ENCODE data around the gene FAM240A. TPM values are rescaled to one million over a fixed set of nuclear protein-coding genes. Genes with fewer than 3 reads are reported as not detected.

Gene FAM240A
- total and polyA plus RNA-seq, 2 donors (not counting 1 experiment from before 2014, with no cell fraction given) = not detected

GRCh38 chr3:46660543-46661523 is 48.5 kb downstream of the FAM240A start:
- no peaks in the 10 kb centered on the region for H3K79me2 ChIP-seq (ENCODE audit: control insufficient read depth, insufficient read depth, low read length)
- no peak overlapping the region for H3K9ac ChIP-seq (ENCODE audit: insufficient read depth, low read length)
- no peak overlapping the region for H2AFZ ChIP-seq (ENCODE audit: low read length)
- no peaks in the 10 kb centered on the region for H4K20me1 ChIP-seq (ENCODE audit: control insufficient read depth, extremely low read depth, insufficient read depth, low read length)
- H3K4me2 ChIP-seq (ENCODE audit: extremely low read depth, insufficient read depth, low read length) = no peak overlapping the region
- H3K27me3 ChIP-seq (ENCODE audit: control insufficient read depth, insufficient read depth, low read length) = no peaks in the 10 kb centered on the region
- H3K36me3 ChIP-seq (ENCODE audit: control insufficient read depth, insufficient read depth, low read length) = no peaks in the 10 kb centered on the region
- H3K4me3 ChIP-seq (replicated peaks in 1 of 4; ENCODE audit: control extremely low read depth in 1 of 4, insufficient read depth in 1 of 4, low read depth in 3 of 4, low read length in 4 of 4) = no peak overlapping the region
- no peak for DNase-seq (ENCODE audit: low read depth in 2 of 2)
- H3K9me3 ChIP-seq (ENCODE audit: control insufficient read depth, insufficient read depth, low read depth, low read length) = no peaks in the 10 kb centered on the region
- TF ChIP-seq CTCF (conservative IDR thresholded peaks at IDR 0.05 in 1 of 2, IDR thresholded peaks at IDR 0.05 in 1 of 2; ENCODE audit: low read depth in 1 of 2, low read length in 2 of 2) = no peak
- TF ChIP-seq EZH2 (IDR thresholded peaks at IDR 0.05; ENCODE audit: low read length, missing control alignments) = no peak
- H3K4me1 ChIP-seq (ENCODE audit: control insufficient read depth, extremely low read depth, insufficient read depth, low read length) = no peaks in the 10 kb centered on the region
- H3K27ac ChIP-seq (ENCODE audit: insufficient read depth, low read length) = no peak overlapping the region

- no peak overlapping the region for H3K9ac ChIP-seq (ENCODE audit: insufficient read depth, low read length)
- no peaks in the 10 kb centered on the region for H3K27me3 ChIP-seq (ENCODE audit: control insufficient read depth, insufficient read depth, low read length)
- no peak overlapping the region for H2AFZ ChIP-seq (ENCODE audit: low read length)
- no peaks in the 10 kb centered on the region for H4K20me1 ChIP-seq (ENCODE audit: control insufficient read depth, extremely low read depth, insufficient read depth, low read length)
- no peak overlapping the region for H3K4me2 ChIP-seq (ENCODE audit: extremely low read depth, insufficient read depth, low read length)
- H3K27ac ChIP-seq (ENCODE audit: insufficient read depth, low read length) = no peak overlapping the region
- H3K36me3 ChIP-seq (ENCODE audit: control insufficient read depth, insufficient read depth, low read length) = no peaks in the 10 kb centered on the region
- H3K9me3 ChIP-seq (ENCODE audit: control insufficient read depth, insufficient read depth, low read depth, low read length) = no peaks in the 10 kb centered on the region
- no peaks in the 10 kb centered on the region for H3K79me2 ChIP-seq (ENCODE audit: control insufficient read depth, insufficient read depth, low read length)
- TF ChIP-seq CTCF (conservative IDR thresholded peaks at IDR 0.05 in 1 of 2, IDR thresholded peaks at IDR 0.05 in 1 of 2; ENCODE audit: low read depth in 1 of 2, low read length in 2 of 2) (no peak), EZH2 (IDR thresholded peaks at IDR 0.05; ENCODE audit: low read length, missing control alignments) (no peak)
- no peaks in the 10 kb centered on the region for H3K4me1 ChIP-seq (ENCODE audit: control insufficient read depth, extremely low read depth, insufficient read depth, low read length)
- DNase-seq (ENCODE audit: low read depth in 2 of 2) = no peak
- no peak overlapping the region for H3K4me3 ChIP-seq (replicated peaks in 1 of 4; ENCODE audit: control extremely low read depth in 1 of 4, insufficient read depth in 1 of 4, low read depth in 3 of 4, low read length in 4 of 4)
These were observed 49.7 kb downstream of the FAM240A start for GRCh38 chr3:46661776-46662766.

All from fibroblast of lung (primary cell).